LoVo (cell line): Measurements from ENCODE around the gene KRTCAP3.
A peak's percentile ranks its signal among the peaks of the same experiment; 100 is the strongest.
"Not testable (repeated sequence)": the region's sequence is repeated elsewhere in the genome, so short reads cannot be mapped to it uniquely, and the experiment has no call there.

Experiments used
- DNase-seq: peaks from one replicate; pipeline ENCODE4 v3.0.0-alpha.2; 2016; ENCODE audit warnings: low spot score

Gene KRTCAP3

GRCh38 chr2:27441958-27442919 is at the start of gene KRTCAP3:
TSS of gene KRTCAP3 (plus strand) at chr2:27442381. CDS start at chr2:27442413, 32 bp downstream.
- DNase-seq = peak; percentile 84

- no peak for DNase-seq
Measured at GRCh38 chr2:27393225-27393624, 49.0 kb upstream of the KRTCAP3 start.

GRCh38 chr2:27398962-27399361 is 43.2 kb upstream of the KRTCAP3 start:
- no peak for DNase-seq

GRCh38 chr2:27400348-27401135 is 41.6 kb upstream of the KRTCAP3 start:
- no peak for DNase-seq

- peak; percentile 53 for DNase-seq
Measured at GRCh38 chr2:27407798-27408491, 34.2 kb upstream of the KRTCAP3 start.

- DNase-seq = peak; percentile 30
Measured at GRCh38 chr2:27408601-27409320, 33.4 kb upstream of the KRTCAP3 start.

- DNase-seq = peak; percentile 96
Measured at GRCh38 chr2:27409321-27410073, 32.7 kb upstream of the KRTCAP3 start, which contains the start of gene PPM1G. TSS of gene PPM1G (minus strand) at chr2:27409591. CDS start at chr2:27409422, 169 bp downstream.

- no peak for DNase-seq
Measured at GRCh38 chr2:27412419-27413152, 29.6 kb upstream of the KRTCAP3 start.

- no peak for DNase-seq
Measured at GRCh38 chr2:27416151-27416550, 26.0 kb upstream of the KRTCAP3 start.

- DNase-seq = no peak
Measured at GRCh38 chr2:27420996-27421395, 21.2 kb upstream of the KRTCAP3 start.

GRCh38 chr2:27421660-27422250 is 20.4 kb upstream of the KRTCAP3 start:
- no peak for DNase-seq

- no peak for DNase-seq
Measured at GRCh38 chr2:27422958-27423357, 19.2 kb upstream of the KRTCAP3 start.

GRCh38 chr2:27425039-27425438 is 17.1 kb upstream of the KRTCAP3 start:
- not testable (repeated sequence) for DNase-seq

- DNase-seq = no peak
Measured at GRCh38 chr2:27427863-27428212, 14.3 kb upstream of the KRTCAP3 start.

- peak; percentile 93 for DNase-seq
Measured at GRCh38 chr2:27428213-27428977, 13.8 kb upstream of the KRTCAP3 start, which contains the start of gene NRBP1. TSS of gene NRBP1 (plus strand) at chr2:27428631. CDS start at chr2:27433274, 4,643 bp downstream.

GRCh38 chr2:27428978-27429541 is 13.1 kb upstream of the KRTCAP3 start:
- peak; percentile 89 for DNase-seq

- DNase-seq = no peak
Measured at GRCh38 chr2:27431395-27431794, 10.8 kb upstream of the KRTCAP3 start.

- no peak for DNase-seq
Measured at GRCh38 chr2:27435628-27436027, 6.6 kb upstream of the KRTCAP3 start.
